A673 (cell line): ENCODE measurements around the gene CPN1. TPM values are rescaled to one million over a fixed set of nuclear protein-coding genes. Genes with fewer than 3 reads are reported as not detected.
"Not testable (repeated sequence)": the region's sequence is repeated elsewhere in the genome, so short reads cannot be mapped to it uniquely, and the experiment has no call there.

ENCODE experiments used
- BruUV-seq: library from RNA; stranded (reverse); fragments of 400-500 nt; replicated peaks from 2 replicates; lab custom pipeline; 2021; lab: Mats Ljungman, UMichigan
- CTCF ChIA-PET: fragments of 300-600 bp; sonication (Branson Sonifier 250); formaldehyde crosslinking; loops from one replicate; lab custom pipeline; 2022; ENCODE audit warnings: antibody characterized with exemption; lab: Charles Lee
- POLR2A ChIA-PET: fragments of 300-600 bp; sonication (Branson Sonifier 250); formaldehyde crosslinking; loops from one replicate; lab custom pipeline; 2022; ENCODE audit warnings: antibody characterized with exemption; ENCODE audit not compliant: low non-redundant PET; lab: Charles Lee
- DNase-seq: peaks from one replicate; pipeline ENCODE4 v3.0.0-alpha.2; 2015; ENCODE audit warnings: low spot score
- H3K27ac ChIP-seq: fragments of 200-600 bp; sonication (generic); 2 replicates; pipeline ENCODE4 v1.5.1; 2016; ENCODE audit warnings: mixed run types, low read depth, mild to moderate bottlenecking, mixed read lengths, antibody characterized with exemption, low read length; ENCODE audit not compliant: poor library complexity, severe bottlenecking
- H3K27me3 ChIP-seq: fragments of 200-600 bp; sonication (generic); replicated peaks from 2 replicates; pipeline ENCODE4 v1.6.1; 2017; ENCODE audit warnings: mixed run types, low read depth, mild to moderate bottlenecking, mixed read lengths, antibody characterized with exemption, low read length; ENCODE audit not compliant: insufficient read depth, poor library complexity
- H3K36me3 ChIP-seq: fragments of 200-600 bp; sonication (generic); 2 replicates; pipeline ENCODE4 v1.6.1; 2016; ENCODE audit warnings: mixed run types, mild to moderate bottlenecking, mixed read lengths, antibody characterized with exemption, low read length; ENCODE audit not compliant: insufficient read depth, poor library complexity, severe bottlenecking
- H3K4me1 ChIP-seq: fragments of 200-600 bp; sonication (generic); 2 replicates; pipeline ENCODE4 v1.6.1; 2017; ENCODE audit warnings: mixed run types, mild to moderate bottlenecking, mixed read lengths, antibody characterized with exemption, low read length; ENCODE audit not compliant: insufficient read depth, poor library complexity, severe bottlenecking
- H3K4me3 ChIP-seq: fragments of 200-600 bp; sonication (generic); 2 replicates; pipeline ENCODE4 v1.5.1; 2016; ENCODE audit warnings: low read depth, mixed run types, mild to moderate bottlenecking, mixed read lengths, low read length; ENCODE audit not compliant: poor library complexity, severe bottlenecking
- H3K9me3 ChIP-seq: fragments of 200-600 bp; sonication (generic); 2 replicates; pipeline ENCODE4 v1.6.1; 2016; ENCODE audit warnings: mixed run types, low read depth, mild to moderate bottlenecking, mixed read lengths, antibody characterized with exemption, low read length; ENCODE audit not compliant: poor library complexity, severe bottlenecking
- EZH2 ChIP-seq: fragments of 200-600 bp; sonication (generic); IDR thresholded peaks from 2 replicates; pipeline ENCODE4 v1.6.1; 2017; ENCODE audit warnings: borderline replicate concordance, low read depth, mild to moderate bottlenecking, mixed read lengths, antibody characterized with exemption, low read length; ENCODE audit not compliant: poor library complexity, severe bottlenecking
- intact Hi-C: fragments of 100-400 bp; cut with micrococcal nuclease; formaldehyde crosslinking; loops from one replicate; pipeline ENCODE4 v1.10.0; 2022; ENCODE audit not compliant: unreplicated experiment
- total RNA-seq: library from RNA; stranded (reverse); gene quantifications from 2 replicates; pipeline ENCODE4 v1.2.3, GENCODE V29; 2021
- TF ChIP-seq, protein P1 (sequence below): fragments of 300-800, 200-600 bp; sonication (generic); conservative IDR thresholded peaks from 2 replicates; pipeline ENCODE4 v1.5.1; 2017; ENCODE audit warnings: low read depth, mild to moderate bottlenecking, antibody characterized with exemption, low read length, moderate library complexity, mixed read lengths

The CPN1 gene
- total RNA-seq, 1 experiment from 2014 or later = not detected

DNA sequence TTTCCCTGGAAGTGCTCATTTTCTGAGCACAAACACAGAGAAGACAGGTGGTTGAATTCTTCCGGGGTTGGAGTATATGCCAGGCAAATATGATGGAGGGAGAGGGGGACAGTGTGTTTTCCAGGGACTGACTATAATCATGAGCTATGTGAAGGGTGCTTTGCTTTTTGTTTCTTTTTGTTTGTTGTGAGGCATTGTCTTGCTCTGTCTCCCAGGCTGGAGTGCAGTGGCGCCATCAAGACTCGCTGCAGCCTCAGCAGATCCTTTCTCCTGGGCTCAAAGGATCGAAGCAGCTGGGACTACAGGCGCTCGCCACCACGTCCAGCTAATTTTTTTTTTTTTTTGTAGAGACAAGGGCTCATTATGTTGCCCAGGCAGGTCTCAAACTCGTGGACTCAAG is 47.3 kb upstream of the CPN1 start:
- H3K4me1 ChIP-seq = no peaks in the 10 kb centered on the region
- H3K9me3 ChIP-seq = no peaks in the 10 kb centered on the region
- H3K36me3 ChIP-seq = no peaks in the 10 kb centered on the region
- intact Hi-C loops = no loop called here
- ChIA-PET CTCF (no interaction called here), POLR2A (no interaction called here)
- no peak overlapping the region for H3K4me3 ChIP-seq
- TF ChIP-seq, protein P1, sequence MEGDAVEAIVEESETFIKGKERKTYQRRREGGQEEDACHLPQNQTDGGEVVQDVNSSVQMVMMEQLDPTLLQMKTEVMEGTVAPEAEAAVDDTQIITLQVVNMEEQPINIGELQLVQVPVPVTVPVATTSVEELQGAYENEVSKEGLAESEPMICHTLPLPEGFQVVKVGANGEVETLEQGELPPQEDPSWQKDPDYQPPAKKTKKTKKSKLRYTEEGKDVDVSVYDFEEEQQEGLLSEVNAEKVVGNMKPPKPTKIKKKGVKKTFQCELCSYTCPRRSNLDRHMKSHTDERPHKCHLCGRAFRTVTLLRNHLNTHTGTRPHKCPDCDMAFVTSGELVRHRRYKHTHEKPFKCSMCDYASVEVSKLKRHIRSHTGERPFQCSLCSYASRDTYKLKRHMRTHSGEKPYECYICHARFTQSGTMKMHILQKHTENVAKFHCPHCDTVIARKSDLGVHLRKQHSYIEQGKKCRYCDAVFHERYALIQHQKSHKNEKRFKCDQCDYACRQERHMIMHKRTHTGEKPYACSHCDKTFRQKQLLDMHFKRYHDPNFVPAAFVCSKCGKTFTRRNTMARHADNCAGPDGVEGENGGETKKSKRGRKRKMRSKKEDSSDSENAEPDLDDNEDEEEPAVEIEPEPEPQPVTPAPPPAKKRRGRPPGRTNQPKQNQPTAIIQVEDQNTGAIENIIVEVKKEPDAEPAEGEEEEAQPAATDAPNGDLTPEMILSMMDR = no peak
- no peak for TF ChIP-seq EZH2
- DNase-seq = no peak
- no TSS peak for BruUV-seq
- no peaks in the 10 kb centered on the region for H3K27me3 ChIP-seq
- H3K27ac ChIP-seq = no peak overlapping the region

DNA sequence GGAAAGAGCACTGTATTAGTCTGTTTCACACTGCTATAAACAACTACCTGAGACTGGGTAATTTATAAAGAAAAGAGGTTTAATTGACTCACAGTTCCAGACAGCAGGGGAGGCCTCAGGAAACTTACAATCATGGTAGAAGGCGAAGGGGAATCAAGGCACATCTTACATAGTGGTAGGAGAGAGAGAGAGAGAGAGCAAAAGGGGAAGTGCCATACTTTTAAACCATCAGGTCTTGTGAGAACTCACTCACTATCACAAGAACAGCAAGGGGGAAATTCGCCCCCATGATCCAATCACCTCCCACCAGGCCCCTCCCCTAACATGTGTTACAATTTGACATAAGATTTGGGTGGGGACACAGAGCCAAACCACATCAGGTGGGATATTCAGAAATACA is 43.7 kb upstream of the CPN1 start:
- POLR2A ChIA-PET, H3K27ac ChIP-seq, intact Hi-C loops, H3K27me3 ChIP-seq, H3K36me3 ChIP-seq, DNase-seq, H3K4me1 ChIP-seq, BruUV-seq, H3K4me3 ChIP-seq, CTCF ChIA-PET, H3K9me3 ChIP-seq: not testable (repeated sequence)

DNA sequence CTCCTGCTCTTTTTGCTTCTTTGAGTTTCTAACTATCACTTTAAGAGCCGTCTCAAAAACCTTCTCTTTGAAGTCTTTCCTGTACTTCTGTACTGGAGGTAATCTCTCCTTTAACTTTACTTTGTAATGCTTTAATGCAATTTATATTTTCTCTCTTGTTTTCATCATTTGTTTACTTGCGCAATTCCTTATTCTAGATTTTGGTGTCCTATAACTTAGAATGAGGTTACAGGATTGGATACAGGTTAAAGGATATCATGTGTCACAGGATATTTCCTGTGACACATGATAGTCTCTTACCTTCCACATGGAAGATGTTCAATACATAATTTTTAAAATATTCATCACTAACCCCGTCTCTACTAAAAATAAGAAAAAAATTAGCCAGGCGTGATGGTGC is 42.4 kb upstream of the CPN1 start:
- ChIA-PET POLR2A (no interaction called here), CTCF (no interaction called here)
- DNase-seq = no peak
- no peak overlapping the region for H3K27ac ChIP-seq
- no peaks in the 10 kb centered on the region for H3K4me1 ChIP-seq
- no peaks in the 10 kb centered on the region for H3K27me3 ChIP-seq
- no peaks in the 10 kb centered on the region for H3K36me3 ChIP-seq
- BruUV-seq = no TSS peak
- intact Hi-C loops = no loop called here
- no peak overlapping the region for H3K4me3 ChIP-seq
- TF ChIP-seq EZH2 = no peak
- TF ChIP-seq, protein P1 = no peak
- no peaks in the 10 kb centered on the region for H3K9me3 ChIP-seq

DNA sequence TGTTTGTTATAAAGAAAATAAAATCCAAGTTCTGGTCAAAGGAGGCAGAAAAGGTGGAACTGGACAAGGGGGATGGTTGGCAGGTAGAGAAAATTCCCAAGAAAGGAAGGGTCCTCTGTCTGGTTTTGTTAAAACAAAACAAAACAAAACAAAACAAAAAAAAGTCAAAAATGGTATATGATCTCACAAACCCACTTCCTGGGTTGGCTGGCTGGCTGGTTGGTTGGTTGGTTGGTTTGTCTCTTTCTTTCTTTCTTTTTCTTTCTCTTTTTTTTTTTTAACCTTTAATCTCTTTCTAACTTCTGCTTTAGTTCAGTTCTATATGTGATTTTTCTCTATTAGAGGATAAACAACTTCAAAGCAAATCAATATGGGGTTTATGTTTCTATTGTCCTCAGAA is 41.1 kb upstream of the CPN1 start:
- ChIA-PET CTCF (no interaction called here), POLR2A (no interaction called here)
- H3K9me3 ChIP-seq = no peaks in the 10 kb centered on the region
- TF ChIP-seq EZH2 = no peak
- TF ChIP-seq, protein P1 = no peak
- H3K4me1 ChIP-seq = no peaks in the 10 kb centered on the region
- BruUV-seq = no TSS peak
- no peaks in the 10 kb centered on the region for H3K36me3 ChIP-seq
- DNase-seq = no peak
- intact Hi-C loops = no loop called here
- no peak overlapping the region for H3K4me3 ChIP-seq
- no peaks in the 10 kb centered on the region for H3K27me3 ChIP-seq
- H3K27ac ChIP-seq = no peak overlapping the region
